Measurements from ENCODE around the gene RNF44. TPM values are rescaled to one million over a fixed set of nuclear protein-coding genes. Genes with fewer than 3 reads are reported as not detected.
A peak's percentile ranks its signal among the peaks of the same experiment; 100 is the strongest.

The RNF44 gene
- total RNA-seq, 1 experiment from 2014 or later = 19.2 TPM

GRCh38 chr5:176581361-176581760, 44.2 kb upstream of the RNF44 start:
- Histone ChIP-seq H3K4me1 (ENCODE audit: insufficient read depth, low read length) (peaks cover 4% of the 10 kb centered on the region; the same call in 1 of the 2 replicates), H3K9ac (ENCODE audit: low read length) (no peak overlapping the region), H2AFZ (ENCODE audit: low read length) (no peak overlapping the region), H3K79me2 (ENCODE audit: low read length) (no peaks in the 10 kb centered on the region), H3K4me3 (ENCODE audit: low read length) (no peak overlapping the region), H3F3A (ENCODE audit: low read length, unreplicated experiment) (no peaks in the 10 kb centered on the region), H3K27me3 (ENCODE audit: low read length) (no peaks in the 10 kb centered on the region), H4K20me1 (ENCODE audit: low read length) (no peaks in the 10 kb centered on the region), H3K4me2 (ENCODE audit: low read length) (no peak overlapping the region), H3K9me3 (ENCODE audit: low read length) (no peaks in the 10 kb centered on the region), H3K27ac (ENCODE audit: low read length) (no peak overlapping the region), H3K36me3 (ENCODE audit: low read depth, low read length) (no peaks in the 10 kb centered on the region; the same call in 1 of the 2 replicates), H3K9me2 (replicated peaks; ENCODE audit: low read length) (no peaks in the 10 kb centered on the region)
- intact Hi-C loops (cut with micrococcal nuclease) = no loop called here
- TF ChIP-seq EZH2 (IDR thresholded peaks at IDR 0.05; ENCODE audit: low read length, unreplicated experiment) = no peak
- no peak for ATAC-seq
- CTCF ChIA-PET = no interaction called here
- POLR2A ChIA-PET (ENCODE audit: unreplicated experiment) = no interaction called here
- DNase-seq = no peak
- BruUV-seq (replicated peaks) = no TSS peak

GRCh38 chr5:176579323-176579722, 42.1 kb upstream of the RNF44 start:
- no peaks in the 10 kb centered on the region for H3F3A ChIP-seq (ENCODE audit: low read length, unreplicated experiment)
- H3K79me2 ChIP-seq (ENCODE audit: low read length) = no peaks in the 10 kb centered on the region
- no peak overlapping the region for H2AFZ ChIP-seq (ENCODE audit: low read length)
- H3K27ac ChIP-seq (ENCODE audit: low read length) = no peak overlapping the region
- intact Hi-C loops (cut with micrococcal nuclease) = loop anchor here (2.0 kb wide), 3 partner anchors 35 to 169 kb away; partner anchors contain the start of gene TSPAN17
- ATAC-seq (no peak), DNase-seq (no peak)
- TF ChIP-seq EZH2 (IDR thresholded peaks at IDR 0.05; ENCODE audit: low read length, unreplicated experiment) (no peak), EZH2phosphoT487 (IDR thresholded peaks at IDR 0.05; ENCODE audit: borderline replicate concordance, low read length) (no peak), CTCF (conservative IDR thresholded peaks at IDR 0.05; ENCODE audit: low read depth, low read length) (no peak)
- no peaks in the 10 kb centered on the region for H3K9me3 ChIP-seq (ENCODE audit: low read length)
- H4K20me1 ChIP-seq (ENCODE audit: low read length) = no peaks in the 10 kb centered on the region
- no TSS peak for BruUV-seq (replicated peaks)
- no peaks in the 10 kb centered on the region for H3K27me3 ChIP-seq (ENCODE audit: low read length)
- POLR2A ChIA-PET (ENCODE audit: unreplicated experiment) = no interaction called here
- H3K4me2 ChIP-seq (ENCODE audit: low read length) = no peak overlapping the region
- H3K4me3 ChIP-seq (ENCODE audit: low read length) = no peak overlapping the region
- no peak overlapping the region for H3K9ac ChIP-seq (ENCODE audit: low read length)
- no peaks in the 10 kb centered on the region for H3K36me3 ChIP-seq (ENCODE audit: low read depth, low read length)
- CTCF ChIA-PET = no interaction called here
- H3K4me1 ChIP-seq (ENCODE audit: insufficient read depth, low read length) = peaks cover 4% of the 10 kb centered on the region; the same call in 1 of the 2 replicates
- H3K9me2 ChIP-seq (replicated peaks; ENCODE audit: low read length) = no peaks in the 10 kb centered on the region

- H3K4me2 ChIP-seq (ENCODE audit: low read length) = peak overlapping the region; percentile 39
- ATAC-seq = peak; percentile 95
- TF ChIP-seq EZH2 (IDR thresholded peaks at IDR 0.05; ENCODE audit: low read length, unreplicated experiment) (no peak), CTCF (conservative IDR thresholded peaks at IDR 0.05; ENCODE audit: low read depth, low read length) (peak; percentile 83)
Measured at GRCh38 chr5:176578391-176578808, 41.2 kb upstream of the RNF44 start.

More at GRCh38 chr5:176578391-176578808, 41.2 kb upstream of the RNF44 start:
- peak; percentile 93 for DNase-seq
- peak overlapping the region; percentile 79 for H2AFZ ChIP-seq (ENCODE audit: low read length)
- H3K9me3 ChIP-seq (ENCODE audit: low read length) = no peaks in the 10 kb centered on the region
- no peaks in the 10 kb centered on the region for H3F3A ChIP-seq (ENCODE audit: low read length, unreplicated experiment)
- H3K79me2 ChIP-seq (ENCODE audit: low read length) = no peaks in the 10 kb centered on the region
- H3K4me1 ChIP-seq (ENCODE audit: insufficient read depth, low read length) = peaks cover 4% of the 10 kb centered on the region; the same call in 1 of the 2 replicates
- H3K27me3 ChIP-seq (ENCODE audit: low read length) = no peaks in the 10 kb centered on the region
- H3K9me2 ChIP-seq (replicated peaks; ENCODE audit: low read length) = no peaks in the 10 kb centered on the region
- ChIA-PET POLR2A (ENCODE audit: unreplicated experiment) (no interaction called here), CTCF (interaction anchor here (1.0 kb wide), 1 partner anchor 34 kb away, joined by 6 read pairs; no protein-coding TSS in a partner anchor)
- H3K4me3 ChIP-seq (ENCODE audit: low read length) = no peak overlapping the region
- intact Hi-C loops (cut with micrococcal nuclease) = loop anchor here (1.0 to 2.0 kb wide), 4 partner anchors 34 to 189 kb away; partner anchors contain the start of gene TSPAN17
- H3K36me3 ChIP-seq (ENCODE audit: low read depth, low read length) = no peaks in the 10 kb centered on the region
- H3K27ac ChIP-seq (ENCODE audit: low read length) = no peak overlapping the region
- no peaks in the 10 kb centered on the region for H4K20me1 ChIP-seq (ENCODE audit: low read length)
- H3K9ac ChIP-seq (ENCODE audit: low read length) = no peak overlapping the region
- BruUV-seq (replicated peaks) = no TSS peak

Data from PC-3 (cell line).